ENCODE data around the gene PPFIA2. TPM values are rescaled to one million over a fixed set of nuclear protein-coding genes. Genes with fewer than 3 reads are reported as not detected.

PPFIA2 gene
- polyA plus RNA-seq, 1 experiment: 0.20 TPM

DNA sequence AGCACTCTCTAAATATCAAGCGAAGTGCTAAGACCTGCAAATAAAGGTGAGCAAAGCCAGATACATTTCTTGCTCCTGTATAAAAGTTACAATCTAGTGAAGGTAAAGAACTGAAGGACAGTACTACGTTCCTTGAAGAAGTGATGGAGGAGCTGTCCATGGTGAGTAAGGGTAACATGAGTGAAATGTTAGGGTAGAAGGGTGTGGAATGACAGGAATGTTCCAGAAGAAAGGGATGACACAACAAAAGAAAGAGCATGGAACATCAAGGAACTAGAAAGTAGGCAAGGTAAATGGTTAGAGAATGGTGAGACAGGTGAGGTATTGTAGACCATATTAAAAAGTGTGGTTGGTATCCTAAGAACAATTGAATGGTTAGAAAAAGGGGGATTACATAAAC lies 408.8 kb downstream of the PPFIA2 start:
- ChIA-PET POLR2A (no interaction called here), CTCF (no interaction called here)
- no peak overlapping the region for H3K27ac ChIP-seq (ENCODE audit: low read depth, low read length)
- no peaks in the 10 kb centered on the region for H3K27me3 ChIP-seq (ENCODE audit: control insufficient read depth, insufficient read depth, low read length)
- H3K4me3 ChIP-seq (ENCODE audit: low read depth, low read length): no peak overlapping the region
- TF ChIP-seq, protein P1, sequence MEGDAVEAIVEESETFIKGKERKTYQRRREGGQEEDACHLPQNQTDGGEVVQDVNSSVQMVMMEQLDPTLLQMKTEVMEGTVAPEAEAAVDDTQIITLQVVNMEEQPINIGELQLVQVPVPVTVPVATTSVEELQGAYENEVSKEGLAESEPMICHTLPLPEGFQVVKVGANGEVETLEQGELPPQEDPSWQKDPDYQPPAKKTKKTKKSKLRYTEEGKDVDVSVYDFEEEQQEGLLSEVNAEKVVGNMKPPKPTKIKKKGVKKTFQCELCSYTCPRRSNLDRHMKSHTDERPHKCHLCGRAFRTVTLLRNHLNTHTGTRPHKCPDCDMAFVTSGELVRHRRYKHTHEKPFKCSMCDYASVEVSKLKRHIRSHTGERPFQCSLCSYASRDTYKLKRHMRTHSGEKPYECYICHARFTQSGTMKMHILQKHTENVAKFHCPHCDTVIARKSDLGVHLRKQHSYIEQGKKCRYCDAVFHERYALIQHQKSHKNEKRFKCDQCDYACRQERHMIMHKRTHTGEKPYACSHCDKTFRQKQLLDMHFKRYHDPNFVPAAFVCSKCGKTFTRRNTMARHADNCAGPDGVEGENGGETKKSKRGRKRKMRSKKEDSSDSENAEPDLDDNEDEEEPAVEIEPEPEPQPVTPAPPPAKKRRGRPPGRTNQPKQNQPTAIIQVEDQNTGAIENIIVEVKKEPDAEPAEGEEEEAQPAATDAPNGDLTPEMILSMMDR (IDR thresholded peaks at IDR 0.05; ENCODE audit: low read depth, low read length): no peak
- no peaks in the 10 kb centered on the region for H3K9me3 ChIP-seq (ENCODE audit: control insufficient read depth, insufficient read depth, low read length)
- DNase-seq (ENCODE audit: low read depth, low spot score): no peak

DNA sequence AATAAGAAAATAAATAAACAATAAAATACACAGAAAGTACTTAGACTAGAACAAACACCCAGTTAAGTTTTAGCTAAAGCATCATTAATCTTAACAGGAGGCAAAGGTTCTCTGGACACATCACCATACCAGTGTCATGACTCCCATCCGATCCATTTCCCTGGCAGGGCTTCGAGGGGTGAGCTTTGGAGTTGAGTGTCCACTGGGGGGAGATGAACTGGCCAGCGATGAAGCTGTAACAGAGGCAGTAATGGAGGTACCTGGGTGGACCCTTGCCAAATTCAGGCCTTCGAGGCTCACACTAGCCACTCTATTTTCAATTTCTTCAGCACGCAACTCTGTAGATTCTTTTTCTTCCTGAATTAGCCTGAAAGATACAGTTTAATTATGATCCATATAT lies 411.7 kb downstream of the PPFIA2 start:
- POLR2A ChIA-PET: no interaction called here
- TF ChIP-seq, protein P1 (IDR thresholded peaks at IDR 0.05; ENCODE audit: low read depth, low read length): no peak
- DNase-seq (ENCODE audit: low read depth, low spot score): no peak
- Histone ChIP-seq H3K27me3 (ENCODE audit: control insufficient read depth, insufficient read depth, low read length) (no peaks in the 10 kb centered on the region), H3K9me3 (ENCODE audit: control insufficient read depth, insufficient read depth, low read length) (no peaks in the 10 kb centered on the region), H3K27ac (ENCODE audit: low read depth, low read length) (no peak overlapping the region), H3K4me3 (ENCODE audit: low read depth, low read length) (no peak overlapping the region)
- CTCF ChIA-PET: no interaction called here

DNA sequence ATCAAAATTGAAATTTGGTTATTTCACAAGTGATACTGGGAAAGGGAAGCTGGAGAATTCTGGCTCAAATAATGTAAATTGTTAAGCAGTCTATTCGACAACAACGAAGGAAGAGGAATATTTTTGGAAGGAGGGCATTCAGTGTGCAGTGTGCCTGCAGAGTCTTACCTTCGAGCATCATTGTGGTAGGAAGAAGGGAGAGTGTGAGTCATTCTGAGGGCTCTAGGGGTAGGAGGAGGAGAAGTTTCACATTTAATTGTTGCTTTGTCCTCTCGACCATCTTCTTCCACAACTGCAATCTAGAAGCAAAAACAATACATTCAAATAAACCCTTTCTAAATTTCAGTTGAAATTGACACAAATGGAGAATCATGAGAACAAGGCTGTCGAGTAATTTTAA lies 418.2 kb downstream of the PPFIA2 start:
- Histone ChIP-seq H3K27me3 (ENCODE audit: control insufficient read depth, insufficient read depth, low read length) (no peaks in the 10 kb centered on the region), H3K9me3 (ENCODE audit: control insufficient read depth, insufficient read depth, low read length) (no peaks in the 10 kb centered on the region), H3K27ac (ENCODE audit: low read depth, low read length) (no peak overlapping the region), H3K4me3 (ENCODE audit: low read depth, low read length) (no peak overlapping the region)
- CTCF ChIA-PET: no interaction called here
- POLR2A ChIA-PET: no interaction called here
- TF ChIP-seq, protein P1 (IDR thresholded peaks at IDR 0.05; ENCODE audit: low read depth, low read length): no peak
- no peak for DNase-seq (ENCODE audit: low read depth, low spot score)

DNA sequence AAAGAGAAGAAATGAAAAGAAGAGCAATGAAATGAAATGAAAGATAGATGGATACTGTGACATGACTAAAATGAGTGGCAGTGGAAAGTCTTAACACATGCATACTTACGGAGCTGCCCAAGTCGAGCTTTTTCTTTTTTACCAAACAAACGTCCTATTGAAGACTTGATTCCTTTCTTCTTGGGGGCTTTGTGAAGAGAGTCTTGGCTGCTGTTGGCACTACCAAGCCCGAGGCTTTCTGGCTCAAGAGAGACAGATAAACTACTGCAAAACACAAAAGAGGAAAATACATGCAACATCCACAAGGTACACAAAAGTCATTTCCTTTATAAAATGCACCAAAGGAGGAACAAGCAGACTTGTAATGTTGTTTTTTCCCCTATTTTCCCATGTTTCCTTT lies 420.1 kb downstream of the PPFIA2 start:
- no peak overlapping the region for H3K27ac ChIP-seq (ENCODE audit: low read depth, low read length)
- ChIA-PET CTCF (interaction anchor here (0.6 kb wide), 1 partner anchor 8 kb away, joined by 3 read pairs; no protein-coding TSS in a partner anchor), POLR2A (no interaction called here)
- DNase-seq (ENCODE audit: low read depth, low spot score): no peak
- no peak overlapping the region for H3K4me3 ChIP-seq (ENCODE audit: low read depth, low read length)
- H3K27me3 ChIP-seq (ENCODE audit: control insufficient read depth, insufficient read depth, low read length): no peaks in the 10 kb centered on the region
- H3K9me3 ChIP-seq (ENCODE audit: control insufficient read depth, insufficient read depth, low read length): no peaks in the 10 kb centered on the region
- TF ChIP-seq, protein P1 (IDR thresholded peaks at IDR 0.05; ENCODE audit: low read depth, low read length): no peak

DNA sequence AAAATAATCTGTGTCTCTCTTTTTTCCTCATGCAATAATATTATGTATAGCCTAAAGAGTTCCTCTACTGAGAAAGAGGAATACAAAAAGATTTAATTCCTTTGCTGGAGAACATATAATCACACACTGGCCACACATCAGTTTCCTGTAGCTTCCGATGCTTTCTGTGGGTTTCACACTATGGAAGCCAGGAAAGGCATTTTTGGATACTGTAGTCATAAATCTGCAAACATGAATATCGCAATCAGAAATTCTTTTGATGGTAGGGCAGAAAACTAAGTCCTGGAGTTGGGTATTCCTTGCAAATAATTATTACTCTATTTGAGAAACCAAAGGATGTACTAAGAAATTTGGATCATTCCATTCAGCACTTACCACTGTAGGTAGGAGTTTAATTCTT lies 421.3 kb downstream of the PPFIA2 start:
- Histone ChIP-seq H3K27ac (ENCODE audit: low read depth, low read length) (no peak overlapping the region), H3K27me3 (ENCODE audit: control insufficient read depth, insufficient read depth, low read length) (no peaks in the 10 kb centered on the region), H3K4me3 (ENCODE audit: low read depth, low read length) (no peak overlapping the region), H3K9me3 (ENCODE audit: control insufficient read depth, insufficient read depth, low read length) (no peaks in the 10 kb centered on the region)
- no peak for DNase-seq (ENCODE audit: low read depth, low spot score)
- ChIA-PET POLR2A (no interaction called here), CTCF (no interaction called here)
- TF ChIP-seq, protein P1 (IDR thresholded peaks at IDR 0.05; ENCODE audit: low read depth, low read length): no peak
